GM19193 (cell line): Measurements from ENCODE around the gene RREB1.

ENCODE experiments used
- POLR2A ChIP-seq: IDR thresholded peaks from 4 replicates; pipeline ENCODE4 v1.6.1; 2011; ENCODE audit not compliant: insufficient read depth, insufficient read length; ENCODE audit errors: extremely low read depth

RREB1 gene

GRCh38 chr6:7155871-7156579 lies 48.3 kb downstream of the RREB1 start:
- TF ChIP-seq POLR2A = no peak

- TF ChIP-seq POLR2A = no peak
Observed at GRCh38 chr6:7156643-7157278, 49.0 kb downstream of the RREB1 start.

- no peak for TF ChIP-seq POLR2A
Observed at GRCh38 chr6:7157752-7158616, 50.2 kb downstream of the RREB1 start.

- no peak for TF ChIP-seq POLR2A
Observed at GRCh38 chr6:7159790-7160525, 52.2 kb downstream of the RREB1 start.

GRCh38 chr6:7161253-7161623 lies 53.5 kb downstream of the RREB1 start:
- TF ChIP-seq POLR2A = no peak

GRCh38 chr6:7161845-7162244 lies 54.1 kb downstream of the RREB1 start:
- no peak for TF ChIP-seq POLR2A

GRCh38 chr6:7163661-7164071 lies 55.9 kb downstream of the RREB1 start:
- no peak for TF ChIP-seq POLR2A

- TF ChIP-seq POLR2A = no peak
Observed at GRCh38 chr6:7164536-7165001, 56.8 kb downstream of the RREB1 start.

- no peak for TF ChIP-seq POLR2A
Observed at GRCh38 chr6:7165002-7165889, 57.5 kb downstream of the RREB1 start.

- no peak for TF ChIP-seq POLR2A
Observed at GRCh38 chr6:7165890-7166267, 58.1 kb downstream of the RREB1 start.

- TF ChIP-seq POLR2A = no peak
Observed at GRCh38 chr6:7166410-7167293, 58.9 kb downstream of the RREB1 start.

GRCh38 chr6:7169296-7169721 lies 61.5 kb downstream of the RREB1 start:
- no peak for TF ChIP-seq POLR2A
